Epithelial cell of esophagus (primary cell): ENCODE results near the gene RAD52.

Experiments used
- DNase-seq: peaks from one replicate; pipeline ENCODE4 v3.0.0; 2010; ENCODE audit warnings: low read depth
- H3K4me3 ChIP-seq: 2 replicates; pipeline ENCODE4 v1.5.1; 2011; ENCODE audit warnings: mild to moderate bottlenecking, low read length, control low read depth
- TF ChIP-seq, protein P1 (sequence below): IDR thresholded peaks from 2 replicates; pipeline ENCODE4 v1.5.1; 2011; ENCODE audit warnings: low read depth, mild to moderate bottlenecking, low read length, control low read depth, inconsistent platforms; ENCODE audit not compliant: insufficient read depth; ENCODE audit errors: missing control alignments

The RAD52 gene

DNA sequence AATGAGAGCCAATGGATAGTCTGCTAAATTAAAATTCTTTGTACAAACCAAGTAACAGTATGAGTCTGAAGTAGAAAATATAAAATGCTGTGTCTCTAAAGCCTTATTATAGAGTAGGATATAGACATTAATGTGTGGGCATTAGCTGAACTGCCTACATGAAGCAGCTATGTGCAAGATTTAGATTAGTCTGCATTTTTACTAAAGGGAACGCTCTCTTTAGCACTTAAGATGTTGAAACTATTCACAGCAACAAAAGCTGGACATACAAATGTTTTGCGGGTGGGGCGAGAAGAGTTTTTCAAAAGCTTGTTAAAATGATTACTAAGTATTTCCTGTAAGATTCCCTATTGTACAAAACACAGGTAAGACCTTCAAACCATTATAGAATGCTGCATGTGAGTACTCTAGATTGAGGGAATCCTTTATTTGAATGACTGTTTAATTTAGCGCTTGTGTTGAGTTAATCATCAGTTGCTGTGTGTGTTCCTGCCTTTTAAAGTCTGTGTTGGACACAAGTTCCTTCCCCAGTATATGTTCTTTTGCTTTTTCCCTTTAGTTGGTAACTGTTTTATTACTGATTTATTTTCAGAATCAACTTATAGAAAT is 87.1 kb downstream of the RAD52 start:
- no peak for DNase-seq
- TF ChIP-seq, protein P1, sequence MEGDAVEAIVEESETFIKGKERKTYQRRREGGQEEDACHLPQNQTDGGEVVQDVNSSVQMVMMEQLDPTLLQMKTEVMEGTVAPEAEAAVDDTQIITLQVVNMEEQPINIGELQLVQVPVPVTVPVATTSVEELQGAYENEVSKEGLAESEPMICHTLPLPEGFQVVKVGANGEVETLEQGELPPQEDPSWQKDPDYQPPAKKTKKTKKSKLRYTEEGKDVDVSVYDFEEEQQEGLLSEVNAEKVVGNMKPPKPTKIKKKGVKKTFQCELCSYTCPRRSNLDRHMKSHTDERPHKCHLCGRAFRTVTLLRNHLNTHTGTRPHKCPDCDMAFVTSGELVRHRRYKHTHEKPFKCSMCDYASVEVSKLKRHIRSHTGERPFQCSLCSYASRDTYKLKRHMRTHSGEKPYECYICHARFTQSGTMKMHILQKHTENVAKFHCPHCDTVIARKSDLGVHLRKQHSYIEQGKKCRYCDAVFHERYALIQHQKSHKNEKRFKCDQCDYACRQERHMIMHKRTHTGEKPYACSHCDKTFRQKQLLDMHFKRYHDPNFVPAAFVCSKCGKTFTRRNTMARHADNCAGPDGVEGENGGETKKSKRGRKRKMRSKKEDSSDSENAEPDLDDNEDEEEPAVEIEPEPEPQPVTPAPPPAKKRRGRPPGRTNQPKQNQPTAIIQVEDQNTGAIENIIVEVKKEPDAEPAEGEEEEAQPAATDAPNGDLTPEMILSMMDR: no peak
- H3K4me3 ChIP-seq: no peak overlapping the region
